Sciatic nerve (tissue), 2 donors: ENCODE results near the gene PLXNB2. TPM values are rescaled to one million over a fixed set of nuclear protein-coding genes. Genes with fewer than 3 reads are reported as not detected.

ENCODE experiments used
- ATAC-seq: fragments of 200-7000 bp; cut with Tn5 transposase; one replicate; pipeline ENCODE4 v1.9.1; 2020; ENCODE audit warnings: mild to moderate bottlenecking, moderate library complexity
- DNase-seq: peaks from one replicate; pipeline ENCODE4 v3.0.0-alpha.2; 2020; ENCODE audit warnings: low spot score
- intact Hi-C: fragments of 100-400 bp; cut with DNase I; formaldehyde crosslinking; loops from one replicate; pipeline ENCODE4 v1.14.2; 2022
- total RNA-seq: library from RNA; stranded (reverse); fragmentation: NEBNext Ultra II Directional; extraction: Animal tissue kit (Norgen Biotek cat#: 25700); gene quantifications from one replicate; pipeline ENCODE4 v1.2.1, GENCODE V29; 2021
- donor health status: DM: no; HTN: no; CAD: no.
- donor health status: DM: no; HTN: no; CAD: no.

The PLXNB2 gene
- total RNA-seq, 1 donor from 2014 or later, result 160 TPM

DNA sequence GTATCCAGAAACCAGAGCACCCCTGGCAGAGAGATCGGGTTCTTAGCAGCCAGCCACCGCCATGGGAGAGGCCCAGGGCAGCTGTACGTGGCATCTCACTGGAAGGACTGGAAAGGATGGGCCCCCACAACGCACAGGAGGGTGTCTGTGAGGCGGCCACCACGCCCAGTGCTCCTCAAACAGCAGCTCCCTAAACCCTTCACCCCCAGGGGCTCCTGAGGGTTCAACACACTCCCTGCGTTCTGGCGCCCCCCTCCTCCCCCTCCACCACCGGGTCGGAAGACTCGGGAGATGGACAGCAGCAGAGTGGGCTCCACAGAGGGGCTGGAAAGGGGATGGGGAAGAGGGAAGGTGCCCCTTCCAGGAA lies 47.0 kb downstream of the PLXNB2 start:
- ATAC-seq (no peak), DNase-seq (no peak)
- intact Hi-C loops, result loop anchor here (5.0 kb wide), 1 partner anchor 77 kb away; no protein-coding TSS in a partner anchor

GRCh38 chr22:50259302-50259701 lies 48.1 kb downstream of the PLXNB2 start:
- intact Hi-C loops, result no loop called here
- no peak for ATAC-seq
- no peak for DNase-seq

GRCh38 chr22:50258361-50259292 lies 48.8 kb downstream of the PLXNB2 start:
- ATAC-seq (no peak), DNase-seq (no peak)
- intact Hi-C loops, result no loop called here

DNA sequence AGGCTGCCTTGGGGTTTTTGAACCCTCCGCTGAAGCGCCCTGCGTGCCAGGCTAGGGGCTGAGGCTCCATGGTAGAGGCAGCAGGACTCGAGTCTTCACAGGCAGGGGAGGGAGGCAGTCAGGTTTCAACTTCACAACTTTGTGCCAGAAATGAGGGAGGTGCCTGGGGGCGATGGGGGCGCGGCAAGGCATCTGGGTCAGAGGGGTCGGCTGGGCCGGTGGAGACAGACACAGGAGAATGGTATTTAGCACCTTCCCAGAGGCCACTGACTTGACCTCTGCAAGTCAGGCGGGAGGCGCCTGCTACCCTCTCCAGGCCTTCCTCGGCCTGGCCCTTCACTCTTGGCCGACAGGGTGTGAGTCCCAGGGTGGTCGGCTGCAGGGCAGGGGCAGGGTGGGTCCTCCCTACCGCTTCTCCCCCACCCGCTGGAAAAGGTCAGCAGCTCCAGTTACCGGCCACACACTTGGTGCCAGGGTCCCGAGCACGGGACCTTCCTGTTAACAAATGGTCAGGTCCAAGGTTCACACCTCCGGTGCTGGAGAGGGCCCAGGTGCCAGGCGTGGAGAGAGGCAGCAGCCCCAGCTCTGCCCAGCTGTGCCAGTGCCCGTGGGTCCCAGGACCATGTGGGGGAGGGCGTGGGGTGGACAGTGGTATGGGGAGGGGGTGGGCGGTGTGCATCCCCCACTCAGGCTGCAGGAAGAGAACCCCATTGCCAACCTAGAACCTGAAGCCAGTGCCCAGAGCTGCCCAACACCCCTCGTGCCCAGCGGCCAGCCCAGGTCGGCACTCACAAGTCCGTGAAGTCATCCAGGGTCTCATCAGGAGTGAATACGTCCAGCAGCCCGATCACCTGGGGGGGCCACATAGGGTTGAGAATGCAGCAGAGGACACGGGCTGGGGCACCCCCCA lies 49.7 kb downstream of the PLXNB2 start:
- no peak for ATAC-seq
- no peak for DNase-seq
- intact Hi-C loops, result no loop called here

DNA sequence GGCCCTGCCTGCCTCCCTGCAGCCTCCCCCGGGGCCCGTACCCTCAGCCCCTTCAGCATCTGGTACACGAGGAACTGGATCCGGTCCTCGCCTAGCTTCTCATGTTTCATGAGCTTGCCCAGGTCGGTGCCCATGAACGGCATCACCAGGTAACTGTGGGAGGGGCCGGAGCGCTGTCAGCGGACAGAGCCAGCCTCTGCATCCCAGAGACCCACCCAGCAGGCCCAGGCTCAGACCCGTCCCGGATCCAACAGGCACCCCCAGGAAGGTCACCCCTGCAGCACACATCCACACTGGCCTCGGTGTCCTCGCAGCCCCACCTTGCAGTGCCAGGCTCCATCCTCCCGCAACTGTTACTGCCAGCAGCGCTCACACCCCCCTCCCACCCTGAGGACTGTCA lies 50.4 kb downstream of the PLXNB2 start:
- no peak for DNase-seq
- intact Hi-C loops, result no loop called here
- no peak for ATAC-seq

DNA sequence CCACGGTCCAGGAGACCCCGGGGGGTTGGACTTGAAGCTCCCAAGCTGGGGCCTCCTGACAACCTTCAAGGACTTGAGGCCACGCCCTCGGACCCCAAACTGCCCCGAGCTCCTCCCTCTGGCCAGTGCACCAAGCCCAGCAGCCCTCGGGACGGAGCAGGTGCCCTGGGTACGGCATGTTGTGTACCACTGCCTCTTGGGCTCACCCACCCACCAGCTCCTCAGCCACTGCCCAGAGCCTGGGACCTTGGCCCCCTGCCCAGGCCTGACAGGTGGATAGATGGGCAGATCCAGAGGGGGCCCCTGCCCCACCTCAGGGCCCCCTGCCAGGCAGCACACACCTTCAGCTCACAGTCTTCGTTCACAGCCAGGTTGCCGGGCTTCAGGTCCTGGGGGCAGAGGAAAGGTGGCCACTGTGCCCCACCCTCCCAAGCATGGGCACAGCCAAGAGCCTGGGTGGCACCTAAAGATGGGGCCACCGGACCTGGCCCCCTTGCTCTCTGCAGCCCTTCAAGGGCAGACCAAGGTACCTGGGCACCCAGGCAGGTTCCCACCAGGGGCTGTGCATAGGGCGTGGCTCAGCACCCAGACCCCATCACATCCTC lies 51.1 kb downstream of the PLXNB2 start:
- intact Hi-C loops, result no loop called here
- ATAC-seq (no peak), DNase-seq (no peak)

GRCh38 chr22:50255607-50256006 lies 51.8 kb downstream of the PLXNB2 start:
- DNase-seq (no peak), ATAC-seq (no peak)
- intact Hi-C loops, result no loop called here

- ATAC-seq (no peak), DNase-seq (no peak)
- intact Hi-C loops, result no loop called here
These were observed 52.3 kb downstream of the PLXNB2 start for GRCh38 chr22:50255099-50255498.

GRCh38 chr22:50253941-50254340 lies 53.5 kb downstream of the PLXNB2 start:
- intact Hi-C loops, result loop anchor here (5.0 kb wide), 1 partner anchor 73 kb away; the partner anchor contains the start of gene DENND6B
- DNase-seq, result no peak
- no peak for ATAC-seq

DNA sequence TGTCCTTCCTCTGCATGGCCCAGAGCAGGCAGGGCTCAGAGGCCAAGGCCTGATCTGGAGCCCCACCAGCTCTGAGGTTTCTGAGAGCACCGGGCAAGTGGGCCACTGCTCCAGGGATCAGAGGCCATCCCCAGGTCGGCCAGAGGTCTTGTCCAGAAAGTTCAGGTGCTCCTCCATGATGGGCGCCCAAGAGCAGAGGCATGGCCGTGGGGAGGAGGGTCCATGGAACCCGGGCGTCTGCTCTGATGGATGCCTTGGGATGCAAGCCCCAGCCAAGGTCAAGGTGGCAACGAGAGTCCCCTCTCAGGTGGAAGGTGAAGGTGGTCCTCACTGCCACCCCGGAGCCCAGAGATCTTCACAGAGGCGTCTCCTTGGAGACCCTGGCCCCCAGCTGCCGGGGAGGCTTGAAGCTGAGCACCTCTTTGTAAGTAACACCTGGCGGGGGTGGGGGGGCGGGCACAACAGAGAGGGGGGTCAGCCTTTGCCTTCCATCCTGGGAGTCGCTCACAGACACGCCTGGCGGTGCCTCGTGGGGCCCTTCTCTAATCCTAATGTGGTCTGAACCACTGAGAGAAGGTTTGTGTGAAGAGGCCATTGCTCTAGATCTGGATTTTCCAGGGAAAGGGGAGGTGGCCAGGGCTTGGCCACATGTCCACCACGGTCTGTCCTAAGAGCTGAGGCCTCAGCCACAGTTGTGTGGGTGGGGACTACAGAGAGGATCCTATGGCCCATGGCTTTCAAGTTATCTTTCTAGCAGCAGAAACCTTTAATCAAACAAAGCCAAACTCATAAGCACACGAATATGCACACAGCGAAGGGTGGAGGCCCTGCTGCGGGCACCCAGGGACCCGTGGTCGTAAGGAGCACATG lies 54.2 kb downstream of the PLXNB2 start:
- ATAC-seq (no peak), DNase-seq (no peak)
- intact Hi-C loops, result loop anchor here (5.0 kb wide), 1 partner anchor 74 kb away; the partner anchor contains the start of gene DENND6B

DNA sequence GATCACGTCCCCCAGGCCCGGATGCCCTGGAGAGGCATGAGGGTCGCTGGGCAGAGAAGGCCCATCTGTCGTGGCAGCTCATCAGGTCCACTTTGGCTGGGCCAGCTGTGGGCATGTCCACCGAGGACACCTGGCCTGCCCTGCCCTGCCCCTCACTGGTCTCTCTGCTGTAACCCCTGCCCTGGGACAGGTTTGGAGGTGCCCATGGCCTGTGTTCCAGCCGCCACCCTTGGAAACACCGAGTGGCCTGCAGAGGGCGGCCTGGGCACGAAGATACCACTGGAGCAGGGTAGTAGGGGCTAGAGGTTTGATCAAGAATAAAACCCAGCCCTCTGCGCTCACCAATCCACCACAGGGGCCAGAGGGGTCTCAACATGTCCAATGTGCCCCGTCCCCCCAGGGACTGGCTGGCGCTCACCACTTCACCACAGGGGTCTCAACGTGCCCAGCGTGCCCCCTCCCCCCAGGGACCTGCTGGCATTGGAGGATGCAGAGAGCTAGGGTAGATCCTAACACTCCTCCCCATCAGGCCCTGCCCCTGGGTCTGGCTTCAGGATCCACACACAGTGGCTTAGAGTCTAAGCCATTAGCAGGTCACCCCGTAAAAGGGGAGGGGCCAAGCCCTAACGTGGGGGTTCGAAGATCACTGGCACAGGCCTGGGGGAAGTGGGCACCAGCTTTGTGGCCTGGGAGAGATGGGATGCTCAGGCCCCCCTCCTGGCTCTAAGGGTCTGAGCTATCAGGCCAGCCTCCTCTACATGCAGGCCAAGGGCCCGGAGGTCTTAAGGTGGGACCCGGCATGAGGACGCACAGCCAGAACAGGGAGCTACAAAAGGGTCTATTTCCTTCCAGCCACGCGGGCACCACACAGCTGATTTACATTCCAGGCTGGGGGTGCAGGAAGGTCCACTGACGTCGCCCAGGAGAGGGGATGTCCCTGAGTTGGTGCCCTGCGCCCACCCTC lies 55.1 kb downstream of the PLXNB2 start:
- intact Hi-C loops, result loop anchor here (5.0 kb wide), 1 partner anchor 75 kb away; the partner anchor contains the start of gene DENND6B
- peak; percentile 85 for DNase-seq
- peak; percentile 77 for ATAC-seq

GRCh38 chr22:50251477-50252081 lies 55.9 kb downstream of the PLXNB2 start:
- DNase-seq (no peak), ATAC-seq (peak; percentile 1)
- intact Hi-C loops, result loop anchor here (5.0 kb wide), 1 partner anchor 76 kb away; the partner anchor contains the start of gene DENND6B

GRCh38 chr22:50250555-50251476 lies 56.6 kb downstream of the PLXNB2 start, which contains the start of gene HDAC10:
HDAC10 (minus strand) TSS chr22:50251265; CDS start chr22:50251032, 233 bp downstream.
- intact Hi-C loops, result loop anchor here (5.0 kb wide), 1 partner anchor 76 kb away; the partner anchor contains the start of gene DENND6B
- DNase-seq (peak; percentile 88), ATAC-seq (peak; percentile 63)

DNA sequence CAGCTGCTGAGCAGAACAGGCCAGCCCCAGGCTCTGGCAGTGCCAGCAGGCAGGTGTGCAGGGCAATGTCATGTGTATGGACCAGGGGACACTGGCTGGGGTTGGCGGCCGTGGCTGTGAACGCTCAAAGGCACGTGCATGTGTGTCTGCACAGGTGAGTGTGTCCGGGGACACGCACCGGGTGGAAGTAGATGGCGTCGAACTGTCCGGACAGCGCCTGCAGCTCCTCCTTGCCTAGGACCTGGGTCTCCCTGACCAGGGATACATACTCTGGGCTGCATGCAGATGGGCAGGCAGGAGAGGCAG lies 57.2 kb downstream of the PLXNB2 start:
- DNase-seq (no peak), ATAC-seq (no peak)
- intact Hi-C loops, result loop anchor here (5.0 kb wide), 1 partner anchor 77 kb away; the partner anchor contains the start of gene DENND6B
